H1 (cell line): Measurements from ENCODE around the gene PDE4D. TPM values are rescaled to one million over a fixed set of nuclear protein-coding genes. Genes with fewer than 3 reads are reported as not detected.

ENCODE experiments used
- CBX8 ChIP-seq: fragments of 300-800, 300-1000 bp; sonication (generic); IDR thresholded peaks from 2 replicates; pipeline ENCODE4 v1.7.1; 2016; ENCODE audit warnings: low read depth, low read length, borderline replicate concordance
- FOSL1 ChIP-seq: IDR thresholded peaks from 2 replicates; pipeline ENCODE4 v1.6.1; 2011; ENCODE audit warnings: mild to moderate bottlenecking, low read depth, low read length, moderate library complexity; ENCODE audit not compliant: insufficient read depth
- MAFK ChIP-seq: IDR thresholded peaks from 2 replicates; pipeline ENCODE4 v1.6.1; 2012; ENCODE audit warnings: low read depth, mild to moderate bottlenecking, improper control_type of control experiment, low read length
- polyA plus RNA-seq, 7 experiments: library from polyadenylated mRNA; depleted of rRNA in 3 of 7; stranded (reverse) in 5 of 7; unstranded in 2 of 7; fragments of >200 nt in 5 of 7; fragments of 200-250 nt in 2 of 7; gene quantifications; 1 replicate in 5 of 7; 2 replicates in 1 of 7; 4 replicates in 1 of 7; pipeline versions ENCODE4 v1.2.1 to v1.2.3, GENCODE V29; 2011 to 2013; ENCODE audit warnings: missing spikeins in 2 of 7, mixed read lengths in 2 of 7
- total RNA-seq: library from RNA; stranded (reverse); fragmentation: NEBNext Ultra II Directional; extraction: Animal tissue kit (Norgen Biotek cat#: 25700); gene quantifications from 2 replicates; pipeline ENCODE4 v1.2.1, GENCODE V29; 2021
- TF ChIP-seq, protein P1 (sequence below): fragments of 300-600 bp; sonication (generic); IDR thresholded peaks from 2 replicates; pipeline ENCODE4 v1.7.1; 2012; ENCODE audit warnings: low read length, moderate library complexity, mild to moderate bottlenecking, inconsistent platforms; ENCODE audit not compliant: insufficient replicate concordance
- TF ChIP-seq, protein P2 (sequence below): IDR thresholded peaks from 2 replicates; pipeline ENCODE4 v1.6.1; 2011; ENCODE audit warnings: low read length, improper control_type of control experiment

PDE4D gene
- total and polyA plus RNA-seq, 2 of the 8 experiments (the other 6 are each of a cell fraction or from before 2014, with no cell fraction given) = 2.3 to 3.7 TPM

DNA sequence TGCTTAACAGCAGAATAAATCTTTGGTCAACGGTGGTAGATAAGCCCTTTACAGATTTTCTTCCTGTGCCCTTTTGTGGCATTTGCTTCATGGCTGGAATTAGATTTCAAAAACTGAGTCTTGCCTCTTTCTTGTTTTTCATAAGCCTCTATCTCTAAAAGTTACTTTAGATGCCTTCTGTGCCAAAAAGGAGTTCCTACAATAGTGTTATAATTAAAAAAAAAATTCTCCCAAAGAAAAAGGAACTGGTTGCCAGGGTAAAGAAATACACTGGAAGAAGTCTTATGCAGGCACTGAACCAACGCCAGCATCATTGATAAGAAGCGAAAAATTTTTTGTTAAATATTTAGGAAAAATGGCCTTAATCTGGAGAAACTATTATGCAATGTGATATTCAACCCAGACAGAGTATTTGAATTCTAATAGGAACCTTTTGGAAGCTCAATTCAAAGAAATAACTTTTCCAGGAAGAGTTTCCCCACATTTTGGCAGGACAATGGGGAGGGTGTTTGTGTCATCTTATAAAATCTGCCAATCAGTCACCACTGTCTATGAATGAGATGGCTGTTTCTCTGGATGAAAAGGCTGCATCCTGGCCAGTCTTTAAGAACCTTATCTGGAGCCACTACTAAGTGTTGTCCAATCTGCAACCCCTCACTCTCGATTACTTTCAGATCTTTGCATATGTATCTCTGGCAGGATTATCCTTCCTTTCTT, 608.1 kb downstream of the PDE4D start (continued):
- TF ChIP-seq FOSL1 (no peak), CBX8 (no peak), MAFK (no peak)
- TF ChIP-seq, protein P1, sequence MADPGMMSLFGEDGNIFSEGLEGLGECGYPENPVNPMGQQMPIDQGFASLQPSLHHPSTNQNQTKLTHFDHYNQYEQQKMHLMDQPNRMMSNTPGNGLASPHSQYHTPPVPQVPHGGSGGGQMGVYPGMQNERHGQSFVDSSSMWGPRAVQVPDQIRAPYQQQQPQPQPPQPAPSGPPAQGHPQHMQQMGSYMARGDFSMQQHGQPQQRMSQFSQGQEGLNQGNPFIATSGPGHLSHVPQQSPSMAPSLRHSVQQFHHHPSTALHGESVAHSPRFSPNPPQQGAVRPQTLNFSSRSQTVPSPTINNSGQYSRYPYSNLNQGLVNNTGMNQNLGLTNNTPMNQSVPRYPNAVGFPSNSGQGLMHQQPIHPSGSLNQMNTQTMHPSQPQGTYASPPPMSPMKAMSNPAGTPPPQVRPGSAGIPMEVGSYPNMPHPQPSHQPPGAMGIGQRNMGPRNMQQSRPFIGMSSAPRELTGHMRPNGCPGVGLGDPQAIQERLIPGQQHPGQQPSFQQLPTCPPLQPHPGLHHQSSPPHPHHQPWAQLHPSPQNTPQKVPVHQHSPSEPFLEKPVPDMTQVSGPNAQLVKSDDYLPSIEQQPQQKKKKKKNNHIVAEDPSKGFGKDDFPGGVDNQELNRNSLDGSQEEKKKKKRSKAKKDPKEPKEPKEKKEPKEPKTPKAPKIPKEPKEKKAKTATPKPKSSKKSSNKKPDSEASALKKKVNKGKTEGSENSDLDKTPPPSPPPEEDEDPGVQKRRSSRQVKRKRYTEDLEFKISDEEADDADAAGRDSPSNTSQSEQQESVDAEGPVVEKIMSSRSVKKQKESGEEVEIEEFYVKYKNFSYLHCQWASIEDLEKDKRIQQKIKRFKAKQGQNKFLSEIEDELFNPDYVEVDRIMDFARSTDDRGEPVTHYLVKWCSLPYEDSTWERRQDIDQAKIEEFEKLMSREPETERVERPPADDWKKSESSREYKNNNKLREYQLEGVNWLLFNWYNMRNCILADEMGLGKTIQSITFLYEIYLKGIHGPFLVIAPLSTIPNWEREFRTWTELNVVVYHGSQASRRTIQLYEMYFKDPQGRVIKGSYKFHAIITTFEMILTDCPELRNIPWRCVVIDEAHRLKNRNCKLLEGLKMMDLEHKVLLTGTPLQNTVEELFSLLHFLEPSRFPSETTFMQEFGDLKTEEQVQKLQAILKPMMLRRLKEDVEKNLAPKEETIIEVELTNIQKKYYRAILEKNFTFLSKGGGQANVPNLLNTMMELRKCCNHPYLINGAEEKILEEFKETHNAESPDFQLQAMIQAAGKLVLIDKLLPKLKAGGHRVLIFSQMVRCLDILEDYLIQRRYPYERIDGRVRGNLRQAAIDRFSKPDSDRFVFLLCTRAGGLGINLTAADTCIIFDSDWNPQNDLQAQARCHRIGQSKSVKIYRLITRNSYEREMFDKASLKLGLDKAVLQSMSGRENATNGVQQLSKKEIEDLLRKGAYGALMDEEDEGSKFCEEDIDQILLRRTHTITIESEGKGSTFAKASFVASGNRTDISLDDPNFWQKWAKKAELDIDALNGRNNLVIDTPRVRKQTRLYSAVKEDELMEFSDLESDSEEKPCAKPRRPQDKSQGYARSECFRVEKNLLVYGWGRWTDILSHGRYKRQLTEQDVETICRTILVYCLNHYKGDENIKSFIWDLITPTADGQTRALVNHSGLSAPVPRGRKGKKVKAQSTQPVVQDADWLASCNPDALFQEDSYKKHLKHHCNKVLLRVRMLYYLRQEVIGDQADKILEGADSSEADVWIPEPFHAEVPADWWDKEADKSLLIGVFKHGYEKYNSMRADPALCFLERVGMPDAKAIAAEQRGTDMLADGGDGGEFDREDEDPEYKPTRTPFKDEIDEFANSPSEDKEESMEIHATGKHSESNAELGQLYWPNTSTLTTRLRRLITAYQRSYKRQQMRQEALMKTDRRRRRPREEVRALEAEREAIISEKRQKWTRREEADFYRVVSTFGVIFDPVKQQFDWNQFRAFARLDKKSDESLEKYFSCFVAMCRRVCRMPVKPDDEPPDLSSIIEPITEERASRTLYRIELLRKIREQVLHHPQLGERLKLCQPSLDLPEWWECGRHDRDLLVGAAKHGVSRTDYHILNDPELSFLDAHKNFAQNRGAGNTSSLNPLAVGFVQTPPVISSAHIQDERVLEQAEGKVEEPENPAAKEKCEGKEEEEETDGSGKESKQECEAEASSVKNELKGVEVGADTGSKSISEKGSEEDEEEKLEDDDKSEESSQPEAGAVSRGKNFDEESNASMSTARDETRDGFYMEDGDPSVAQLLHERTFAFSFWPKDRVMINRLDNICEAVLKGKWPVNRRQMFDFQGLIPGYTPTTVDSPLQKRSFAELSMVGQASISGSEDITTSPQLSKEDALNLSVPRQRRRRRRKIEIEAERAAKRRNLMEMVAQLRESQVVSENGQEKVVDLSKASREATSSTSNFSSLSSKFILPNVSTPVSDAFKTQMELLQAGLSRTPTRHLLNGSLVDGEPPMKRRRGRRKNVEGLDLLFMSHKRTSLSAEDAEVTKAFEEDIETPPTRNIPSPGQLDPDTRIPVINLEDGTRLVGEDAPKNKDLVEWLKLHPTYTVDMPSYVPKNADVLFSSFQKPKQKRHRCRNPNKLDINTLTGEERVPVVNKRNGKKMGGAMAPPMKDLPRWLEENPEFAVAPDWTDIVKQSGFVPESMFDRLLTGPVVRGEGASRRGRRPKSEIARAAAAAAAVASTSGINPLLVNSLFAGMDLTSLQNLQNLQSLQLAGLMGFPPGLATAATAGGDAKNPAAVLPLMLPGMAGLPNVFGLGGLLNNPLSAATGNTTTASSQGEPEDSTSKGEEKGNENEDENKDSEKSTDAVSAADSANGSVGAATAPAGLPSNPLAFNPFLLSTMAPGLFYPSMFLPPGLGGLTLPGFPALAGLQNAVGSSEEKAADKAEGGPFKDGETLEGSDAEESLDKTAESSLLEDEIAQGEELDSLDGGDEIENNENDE = no peak
- TF ChIP-seq, protein P2, sequence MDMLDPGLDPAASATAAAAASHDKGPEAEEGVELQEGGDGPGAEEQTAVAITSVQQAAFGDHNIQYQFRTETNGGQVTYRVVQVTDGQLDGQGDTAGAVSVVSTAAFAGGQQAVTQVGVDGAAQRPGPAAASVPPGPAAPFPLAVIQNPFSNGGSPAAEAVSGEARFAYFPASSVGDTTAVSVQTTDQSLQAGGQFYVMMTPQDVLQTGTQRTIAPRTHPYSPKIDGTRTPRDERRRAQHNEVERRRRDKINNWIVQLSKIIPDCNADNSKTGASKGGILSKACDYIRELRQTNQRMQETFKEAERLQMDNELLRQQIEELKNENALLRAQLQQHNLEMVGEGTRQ = no peak
